Measurements from ENCODE around the gene ISG20. TPM values are rescaled to one million over a fixed set of nuclear protein-coding genes. Genes with fewer than 3 reads are reported as not detected.

The ISG20 gene
- total RNA-seq, 1 donor from 2014 or later: 15.9 TPM

GRCh38 chr15:88624971-88625490 lies 13.8 kb upstream of the ISG20 start:
- H3K4me1 Mint-ChIP-seq (ENCODE audit: low read depth, unreplicated experiment): peaks cover 31% of the 10 kb centered on the region
- H3K4me2 ChIP-seq (ENCODE audit: low read length): peak overlapping the region; percentile 88
- TF ChIP-seq EZH2 (IDR thresholded peaks at IDR 0.05; ENCODE audit: insufficient read depth, low read length) (no peak), CTCF (IDR thresholded peaks at IDR 0.05; ENCODE audit: insufficient read depth, low read depth, low read length) (no peak)
- H3K9me3 ChIP-seq (ENCODE audit: insufficient read depth, low read depth, low read length): no peaks in the 10 kb centered on the region
- peaks cover 83% of the 10 kb centered on the region for H4K20me1 ChIP-seq (ENCODE audit: insufficient read depth, low read length)
- H3K4me3 ChIP-seq (ENCODE audit: insufficient read depth, low read depth, low read length): no peak overlapping the region
- peaks cover 44% of the 10 kb centered on the region for H3K36me3 ChIP-seq (ENCODE audit: insufficient read depth, low read length)
- no peaks in the 10 kb centered on the region for H3K27me3 Mint-ChIP-seq (ENCODE audit: low read depth, unreplicated experiment)
- H3K27me3 ChIP-seq (ENCODE audit: insufficient read depth, low read length): no peaks in the 10 kb centered on the region
- no peaks in the 10 kb centered on the region for H3K9me3 Mint-ChIP-seq (ENCODE audit: unreplicated experiment)
- no peak overlapping the region for H3K27ac ChIP-seq (ENCODE audit: low read depth, low read length)
- peaks cover 43% of the 10 kb centered on the region for H3K4me1 ChIP-seq (ENCODE audit: insufficient read depth, low read length)
- no peak for DNase-seq (ENCODE audit: low read depth)
- peak overlapping the region; percentile 98 for H3K9ac ChIP-seq (ENCODE audit: low read length)
- H2AFZ ChIP-seq (ENCODE audit: low read depth, low read length): no peak overlapping the region
- H3K36me3 Mint-ChIP-seq (ENCODE audit: low read depth, unreplicated experiment): peaks cover 24% of the 10 kb centered on the region
- H3K4me3 Mint-ChIP-seq (ENCODE audit: unreplicated experiment): peak overlapping the region; percentile 27
- peaks cover 93% of the 10 kb centered on the region for H3K79me2 ChIP-seq (ENCODE audit: insufficient read depth, low read length)
- no peak for FAIRE-seq
- H3K27ac Mint-ChIP-seq (ENCODE audit: unreplicated experiment): no peak overlapping the region

- H3K36me3 ChIP-seq (ENCODE audit: insufficient read depth, low read length): peaks cover 52% of the 10 kb centered on the region
These were observed 12.7 kb upstream of the ISG20 start for GRCh38 chr15:88625943-88626741.

More at GRCh38 chr15:88625943-88626741, 12.7 kb upstream of the ISG20 start:
- no peak for TF ChIP-seq CTCF (IDR thresholded peaks at IDR 0.05; ENCODE audit: insufficient read depth, low read depth, low read length)
- no peak for TF ChIP-seq EZH2 (IDR thresholded peaks at IDR 0.05; ENCODE audit: insufficient read depth, low read length)
- Mint-ChIP-seq H3K36me3 (ENCODE audit: low read depth, unreplicated experiment) (peaks cover 29% of the 10 kb centered on the region), H3K27ac (ENCODE audit: unreplicated experiment) (no peak overlapping the region), H3K27me3 (ENCODE audit: low read depth, unreplicated experiment) (no peaks in the 10 kb centered on the region), H3K4me3 (ENCODE audit: unreplicated experiment) (no peak overlapping the region), H3K4me1 (ENCODE audit: low read depth, unreplicated experiment) (peaks cover 39% of the 10 kb centered on the region), H3K9me3 (ENCODE audit: unreplicated experiment) (no peaks in the 10 kb centered on the region)
- H4K20me1 ChIP-seq (ENCODE audit: insufficient read depth, low read length): peaks cover 94% of the 10 kb centered on the region
- no peak overlapping the region for H3K4me2 ChIP-seq (ENCODE audit: low read length)
- H3K9me3 ChIP-seq (ENCODE audit: insufficient read depth, low read depth, low read length): no peaks in the 10 kb centered on the region
- no peak for FAIRE-seq
- no peaks in the 10 kb centered on the region for H3K27me3 ChIP-seq (ENCODE audit: insufficient read depth, low read length)
- no peak overlapping the region for H2AFZ ChIP-seq (ENCODE audit: low read depth, low read length)
- peaks cover 46% of the 10 kb centered on the region for H3K4me1 ChIP-seq (ENCODE audit: insufficient read depth, low read length)
- no peak overlapping the region for H3K9ac ChIP-seq (ENCODE audit: low read length)
- H3K79me2 ChIP-seq (ENCODE audit: insufficient read depth, low read length): peaks cover 100% of the 10 kb centered on the region
- no peak for DNase-seq (ENCODE audit: low read depth)
- no peak overlapping the region for H3K27ac ChIP-seq (ENCODE audit: low read depth, low read length)
- H3K4me3 ChIP-seq (ENCODE audit: insufficient read depth, low read depth, low read length): no peak overlapping the region
